HCT116 (cell line): ENCODE data around the gene NEDD4L. TPM values are rescaled to one million over a fixed set of nuclear protein-coding genes. Genes with fewer than 3 reads are reported as not detected.

Experiments
- ATAC-seq: fragments of 200-7000 bp; cut with Tn5 transposase; 2 replicates; pipeline ENCODE4 v1.9.1; 2020; ENCODE audit warnings: mild to moderate bottlenecking, moderate library complexity
- BruUV-seq: library from RNA; stranded (reverse); fragments of 400-500 nt; replicated peaks from 2 replicates; lab custom pipeline; 2021; lab: Mats Ljungman, UMichigan
- CTCF ChIA-PET: fragments of 300-600 bp; sonication (Branson Sonifier 250); formaldehyde crosslinking; loops from one replicate; lab custom pipeline; 2021; ENCODE audit warnings: antibody characterized with exemption; lab: Charles Lee
- POLR2A ChIA-PET: fragments of 300-600, 350-600 bp; sonication (Branson Sonifier 250); formaldehyde crosslinking; loops from one replicate; lab custom pipeline; 2021; ENCODE audit warnings: antibody characterized with exemption; lab: Charles Lee
- RAD21 ChIA-PET, 2 experiments: fragments of 300-600 bp; sonication (Branson Sonifier 250); formaldehyde crosslinking; loops; one replicate each; lab custom pipeline; 2023; ENCODE audit warnings: low total read pairs in 2 of 2; ENCODE audit not compliant: uncharacterized antibody in 2 of 2, unreplicated experiment in 2 of 2, low non-redundant PET in 1 of 2; lab: Charles Lee
- DNase-seq: peaks from one replicate; pipeline ENCODE4 v3.0.0-alpha.2; 2010; ENCODE audit warnings: low read depth, low spot score
- H2AFZ ChIP-seq: fragments of 200-600 bp; shearing (Covaris generic), sonication (generic); 2 replicates; pipeline ENCODE4 v1.6.1; 2017; ENCODE audit warnings: low read depth, mixed run types, mixed read lengths, antibody characterized with exemption, low read length; ENCODE audit not compliant: poor library complexity, severe bottlenecking
- H3K27ac ChIP-seq: 2 replicates; pipeline ENCODE4 v1.5.1; 2012; ENCODE audit warnings: low read depth, low read length
- H3K27me3 ChIP-seq: fragments of 200-600 bp; sonication (generic); 2 replicates; pipeline ENCODE4 v1.6.1; 2016; ENCODE audit warnings: mixed run types, low read length, mixed read lengths; ENCODE audit not compliant: insufficient read depth
- H3K36me3 ChIP-seq, 2 experiments: fragments of 200-500 bp in 1 of 2; fragments of 200-600 bp in 1 of 2; sonication (Bioruptor generic) in 1 of 2; sonication (generic) in 1 of 2; 2 replicates each; pipeline versions ENCODE4 v1.5.1 to v1.6.1; 2014 to 2016; ENCODE audit warnings: low read length in 2 of 2, inconsistent platforms in 1 of 2, mixed read lengths in 1 of 2, mixed run types in 1 of 2; ENCODE audit not compliant: insufficient read depth in 2 of 2, control insufficient read depth in 1 of 2
- H3K4me1 ChIP-seq, 2 experiments: fragments of 200-600 bp in 1 of 2; sonication (generic) in 1 of 2; 2 replicates each; pipeline versions ENCODE4 v1.5.1 to v1.6.1; 2012 to 2017; ENCODE audit warnings: low read length in 2 of 2, inconsistent platforms in 1 of 2, mild to moderate bottlenecking in 1 of 2, mixed read lengths in 1 of 2, mixed run types in 1 of 2, moderate library complexity in 1 of 2; ENCODE audit not compliant: insufficient read depth in 2 of 2, control insufficient read depth in 1 of 2
- H3K4me2 ChIP-seq: fragments of 200-600 bp; sonication (generic); 2 replicates; pipeline ENCODE4 v1.6.1; 2017; ENCODE audit warnings: mixed run types, low read length, mixed read lengths
- H3K4me3 ChIP-seq, 2 experiments: fragments of 200-600 bp in 1 of 2; sonication (generic) in 1 of 2; replicated peaks in 1 of 2; 2 replicates each; pipeline ENCODE4 v1.5.1; 2011 to 2016; ENCODE audit warnings: low read length in 2 of 2, control low read depth in 1 of 2, low read depth in 1 of 2, mild to moderate bottlenecking in 1 of 2, mixed read lengths in 1 of 2, mixed run types in 1 of 2
- H3K79me2 ChIP-seq: fragments of 200-600 bp; sonication (generic); 2 replicates; pipeline ENCODE4 v1.6.1; 2017; ENCODE audit warnings: mild to moderate bottlenecking, mixed run types, low read length, moderate library complexity, mixed read lengths; ENCODE audit not compliant: insufficient read depth
- H3K9ac ChIP-seq: fragments of 200-600 bp; sonication (generic); 2 replicates; pipeline ENCODE4 v1.6.1; 2016; ENCODE audit warnings: low read length, mixed read lengths
- H3K9me2 ChIP-seq: fragments of 200-600 bp; sonication (generic), shearing (Covaris generic); 2 replicates; pipeline ENCODE4 v1.6.1; 2017; ENCODE audit warnings: mixed run types, mild to moderate bottlenecking, moderate library complexity; ENCODE audit not compliant: insufficient read depth
- H3K9me3 ChIP-seq, 2 experiments: fragments of 200-500 bp in 1 of 2; fragments of 200-600 bp in 1 of 2; sonication (Bioruptor generic) in 1 of 2; sonication (generic) in 1 of 2; 2 replicates each; pipeline ENCODE4 v1.6.1; 2014 to 2017; ENCODE audit warnings: low read length in 2 of 2, mixed read lengths in 2 of 2, inconsistent platforms in 1 of 2, low read depth in 1 of 2, mild to moderate bottlenecking in 1 of 2, mixed run types in 1 of 2, moderate library complexity in 1 of 2; ENCODE audit not compliant: control insufficient read depth in 1 of 2, insufficient read depth in 1 of 2
- H4K20me1 ChIP-seq: fragments of 200-600 bp; sonication (generic), shearing (Covaris generic); 2 replicates; pipeline ENCODE4 v1.6.1; 2017; ENCODE audit warnings: mixed run types, mild to moderate bottlenecking, moderate library complexity; ENCODE audit not compliant: insufficient read depth
- CEBPB ChIP-seq: IDR thresholded peaks from 2 replicates; pipeline ENCODE4 v1.6.1; 2012; ENCODE audit warnings: low read depth
- EGR1 ChIP-seq: IDR thresholded peaks from 2 replicates; pipeline ENCODE4 v1.6.1; 2012; ENCODE audit warnings: low read depth
- EZH2phosphoT487 ChIP-seq: fragments of 200-600 bp; IDR thresholded peaks from 2 replicates; pipeline ENCODE4 v1.6.1; 2018; ENCODE audit warnings: antibody characterized with exemption, borderline replicate concordance
- FOSL1 ChIP-seq: IDR thresholded peaks from 2 replicates; pipeline ENCODE4 v1.6.1; 2012; ENCODE audit warnings: low read depth
- RAD21 ChIP-seq: IDR thresholded peaks from 2 replicates; pipeline ENCODE4 v1.6.1; 2012; ENCODE audit warnings: low read depth, mild to moderate bottlenecking
- TCF7L2 ChIP-seq: IDR thresholded peaks from 2 replicates; pipeline ENCODE4 v1.7.0; 2011; ENCODE audit warnings: borderline replicate concordance, inconsistent platforms; ENCODE audit not compliant: insufficient read depth, insufficient read length; ENCODE audit errors: extremely low read depth
- YY1 ChIP-seq: IDR thresholded peaks from 2 replicates; pipeline ENCODE4 v1.6.1; 2011; ENCODE audit warnings: low read length, low read depth, moderate library complexity, mild to moderate bottlenecking; ENCODE audit not compliant: insufficient replicate concordance; ENCODE audit errors: extremely low read depth
- ZFX ChIP-seq: fragments of 450-650 bp; IDR thresholded peaks from 2 replicates; pipeline ENCODE4 v1.6.1; 2017
- intact Hi-C: fragments of 100-400 bp; cut with micrococcal nuclease; formaldehyde crosslinking; loops from 2 replicates; pipeline ENCODE4 v1.10.0; 2022
- total RNA-seq: library from RNA; stranded (reverse); gene quantifications from one replicate; pipeline ENCODE4 v1.2.1, GENCODE V29; 2021; ENCODE audit not compliant: unreplicated experiment
- TF ChIP-seq, protein P1 (sequence below): IDR thresholded peaks from 2 replicates; pipeline ENCODE4 v1.6.1; 2011; ENCODE audit warnings: mild to moderate bottlenecking, low read length, moderate library complexity; ENCODE audit not compliant: insufficient replicate concordance; ENCODE audit errors: extremely low read depth
- TF ChIP-seq, protein P2 (sequence below): IDR thresholded peaks from 2 replicates; pipeline ENCODE4 v1.6.1; 2012; ENCODE audit warnings: low read depth

NEDD4L gene
- total RNA-seq, 1 experiment from 2014 or later: 41.5 TPM

DNA sequence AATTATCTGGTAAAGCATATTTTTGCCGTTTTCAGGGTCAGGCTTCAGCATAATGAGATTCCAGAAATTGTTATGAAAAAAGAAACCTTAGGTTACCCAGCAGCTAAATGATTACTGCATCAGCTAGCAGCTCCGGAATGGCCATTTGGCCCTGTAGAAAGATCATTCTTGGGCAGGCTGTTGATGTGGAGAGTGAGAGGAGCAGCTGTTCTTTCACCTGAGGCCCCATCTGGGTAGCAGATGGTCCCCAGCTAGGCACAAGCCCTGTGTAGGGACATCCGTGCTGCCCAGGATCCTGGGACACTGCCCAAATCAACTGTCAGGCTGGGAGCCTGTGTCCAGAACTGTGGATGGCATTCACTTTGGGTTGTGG, 61.8 kb downstream of the NEDD4L start:
- H3K4me1 ChIP-seq: no peaks in the 10 kb centered on the region
- H4K20me1 ChIP-seq: no peaks in the 10 kb centered on the region
- no peak overlapping the region for H3K9ac ChIP-seq
- H3K9me2 ChIP-seq: no peaks in the 10 kb centered on the region
- H3K9me3 ChIP-seq: no peaks in the 10 kb centered on the region
- no peak overlapping the region for H3K4me2 ChIP-seq
- ChIA-PET POLR2A (no interaction called here), CTCF (no interaction called here), RAD21 (no interaction called here)
- intact Hi-C loops: no loop called here
- H3K4me3 ChIP-seq: no peak overlapping the region
- H3K27ac ChIP-seq: no peak overlapping the region
- DNase-seq: no peak
- no TSS peak for BruUV-seq
- no peak overlapping the region for H2AFZ ChIP-seq
- no peak for ATAC-seq
- no peaks in the 10 kb centered on the region for H3K27me3 ChIP-seq
- no peaks in the 10 kb centered on the region for H3K36me3 ChIP-seq
- TF ChIP-seq CEBPB (no peak), ZFX (no peak), TCF7L2 (no peak), EZH2phosphoT487 (no peak), RAD21 (no peak), EGR1 (no peak), FOSL1 (no peak), YY1 (no peak)
- TF ChIP-seq, protein P1, sequence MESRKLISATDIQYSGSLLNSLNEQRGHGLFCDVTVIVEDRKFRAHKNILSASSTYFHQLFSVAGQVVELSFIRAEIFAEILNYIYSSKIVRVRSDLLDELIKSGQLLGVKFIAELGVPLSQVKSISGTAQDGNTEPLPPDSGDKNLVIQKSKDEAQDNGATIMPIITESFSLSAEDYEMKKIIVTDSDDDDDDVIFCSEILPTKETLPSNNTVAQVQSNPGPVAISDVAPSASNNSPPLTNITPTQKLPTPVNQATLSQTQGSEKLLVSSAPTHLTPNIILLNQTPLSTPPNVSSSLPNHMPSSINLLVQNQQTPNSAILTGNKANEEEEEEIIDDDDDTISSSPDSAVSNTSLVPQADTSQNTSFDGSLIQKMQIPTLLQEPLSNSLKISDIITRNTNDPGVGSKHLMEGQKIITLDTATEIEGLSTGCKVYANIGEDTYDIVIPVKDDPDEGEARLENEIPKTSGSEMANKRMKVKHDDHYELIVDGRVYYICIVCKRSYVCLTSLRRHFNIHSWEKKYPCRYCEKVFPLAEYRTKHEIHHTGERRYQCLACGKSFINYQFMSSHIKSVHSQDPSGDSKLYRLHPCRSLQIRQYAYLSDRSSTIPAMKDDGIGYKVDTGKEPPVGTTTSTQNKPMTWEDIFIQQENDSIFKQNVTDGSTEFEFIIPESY: no peak
- TF ChIP-seq, protein P2, sequence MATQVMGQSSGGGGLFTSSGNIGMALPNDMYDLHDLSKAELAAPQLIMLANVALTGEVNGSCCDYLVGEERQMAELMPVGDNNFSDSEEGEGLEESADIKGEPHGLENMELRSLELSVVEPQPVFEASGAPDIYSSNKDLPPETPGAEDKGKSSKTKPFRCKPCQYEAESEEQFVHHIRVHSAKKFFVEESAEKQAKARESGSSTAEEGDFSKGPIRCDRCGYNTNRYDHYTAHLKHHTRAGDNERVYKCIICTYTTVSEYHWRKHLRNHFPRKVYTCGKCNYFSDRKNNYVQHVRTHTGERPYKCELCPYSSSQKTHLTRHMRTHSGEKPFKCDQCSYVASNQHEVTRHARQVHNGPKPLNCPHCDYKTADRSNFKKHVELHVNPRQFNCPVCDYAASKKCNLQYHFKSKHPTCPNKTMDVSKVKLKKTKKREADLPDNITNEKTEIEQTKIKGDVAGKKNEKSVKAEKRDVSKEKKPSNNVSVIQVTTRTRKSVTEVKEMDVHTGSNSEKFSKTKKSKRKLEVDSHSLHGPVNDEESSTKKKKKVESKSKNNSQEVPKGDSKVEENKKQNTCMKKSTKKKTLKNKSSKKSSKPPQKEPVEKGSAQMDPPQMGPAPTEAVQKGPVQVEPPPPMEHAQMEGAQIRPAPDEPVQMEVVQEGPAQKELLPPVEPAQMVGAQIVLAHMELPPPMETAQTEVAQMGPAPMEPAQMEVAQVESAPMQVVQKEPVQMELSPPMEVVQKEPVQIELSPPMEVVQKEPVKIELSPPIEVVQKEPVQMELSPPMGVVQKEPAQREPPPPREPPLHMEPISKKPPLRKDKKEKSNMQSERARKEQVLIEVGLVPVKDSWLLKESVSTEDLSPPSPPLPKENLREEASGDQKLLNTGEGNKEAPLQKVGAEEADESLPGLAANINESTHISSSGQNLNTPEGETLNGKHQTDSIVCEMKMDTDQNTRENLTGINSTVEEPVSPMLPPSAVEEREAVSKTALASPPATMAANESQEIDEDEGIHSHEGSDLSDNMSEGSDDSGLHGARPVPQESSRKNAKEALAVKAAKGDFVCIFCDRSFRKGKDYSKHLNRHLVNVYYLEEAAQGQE: no peak
- H3K79me2 ChIP-seq: no peaks in the 10 kb centered on the region
